ENCODE measurements around the gene TMPRSS6.

DNA sequence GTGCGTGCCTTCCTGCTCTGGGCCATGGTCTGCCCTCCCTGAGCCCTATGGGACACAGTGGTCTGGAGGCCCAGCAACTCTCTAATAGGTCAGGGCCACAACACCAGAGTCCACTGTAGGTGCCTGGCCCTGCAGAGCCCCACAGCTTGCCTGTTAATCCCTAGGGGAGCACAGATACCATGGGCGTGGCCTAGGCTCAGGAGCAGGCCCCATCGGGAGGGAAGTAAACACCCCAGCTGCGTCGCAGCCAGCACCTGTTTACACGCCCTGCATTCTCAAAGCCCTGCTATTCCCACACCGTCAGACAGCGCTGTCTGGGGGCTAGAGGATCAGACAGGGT lies 55.5 kb downstream of the TMPRSS6 start:
- no peak for TF ChIP-seq POLR2A (IDR thresholded peaks at IDR 0.05)
- TF ChIP-seq, protein P1, sequence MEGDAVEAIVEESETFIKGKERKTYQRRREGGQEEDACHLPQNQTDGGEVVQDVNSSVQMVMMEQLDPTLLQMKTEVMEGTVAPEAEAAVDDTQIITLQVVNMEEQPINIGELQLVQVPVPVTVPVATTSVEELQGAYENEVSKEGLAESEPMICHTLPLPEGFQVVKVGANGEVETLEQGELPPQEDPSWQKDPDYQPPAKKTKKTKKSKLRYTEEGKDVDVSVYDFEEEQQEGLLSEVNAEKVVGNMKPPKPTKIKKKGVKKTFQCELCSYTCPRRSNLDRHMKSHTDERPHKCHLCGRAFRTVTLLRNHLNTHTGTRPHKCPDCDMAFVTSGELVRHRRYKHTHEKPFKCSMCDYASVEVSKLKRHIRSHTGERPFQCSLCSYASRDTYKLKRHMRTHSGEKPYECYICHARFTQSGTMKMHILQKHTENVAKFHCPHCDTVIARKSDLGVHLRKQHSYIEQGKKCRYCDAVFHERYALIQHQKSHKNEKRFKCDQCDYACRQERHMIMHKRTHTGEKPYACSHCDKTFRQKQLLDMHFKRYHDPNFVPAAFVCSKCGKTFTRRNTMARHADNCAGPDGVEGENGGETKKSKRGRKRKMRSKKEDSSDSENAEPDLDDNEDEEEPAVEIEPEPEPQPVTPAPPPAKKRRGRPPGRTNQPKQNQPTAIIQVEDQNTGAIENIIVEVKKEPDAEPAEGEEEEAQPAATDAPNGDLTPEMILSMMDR (IDR thresholded peaks at IDR 0.05 in 4 of 5, conservative IDR thresholded peaks at IDR 0.05 in 1 of 5), result no peak
